HG02938 (cell line): ENCODE results near the gene BOD1L2.

Experiments used
- ATAC-seq: cut with Tn5 transposase; IDR thresholded peaks from one replicate; pipeline ENCODE4 v1.9.1; 2021; ENCODE audit warnings: mild to moderate bottlenecking, moderate library complexity; ENCODE audit not compliant: unreplicated experiment

Gene BOD1L2

DNA sequence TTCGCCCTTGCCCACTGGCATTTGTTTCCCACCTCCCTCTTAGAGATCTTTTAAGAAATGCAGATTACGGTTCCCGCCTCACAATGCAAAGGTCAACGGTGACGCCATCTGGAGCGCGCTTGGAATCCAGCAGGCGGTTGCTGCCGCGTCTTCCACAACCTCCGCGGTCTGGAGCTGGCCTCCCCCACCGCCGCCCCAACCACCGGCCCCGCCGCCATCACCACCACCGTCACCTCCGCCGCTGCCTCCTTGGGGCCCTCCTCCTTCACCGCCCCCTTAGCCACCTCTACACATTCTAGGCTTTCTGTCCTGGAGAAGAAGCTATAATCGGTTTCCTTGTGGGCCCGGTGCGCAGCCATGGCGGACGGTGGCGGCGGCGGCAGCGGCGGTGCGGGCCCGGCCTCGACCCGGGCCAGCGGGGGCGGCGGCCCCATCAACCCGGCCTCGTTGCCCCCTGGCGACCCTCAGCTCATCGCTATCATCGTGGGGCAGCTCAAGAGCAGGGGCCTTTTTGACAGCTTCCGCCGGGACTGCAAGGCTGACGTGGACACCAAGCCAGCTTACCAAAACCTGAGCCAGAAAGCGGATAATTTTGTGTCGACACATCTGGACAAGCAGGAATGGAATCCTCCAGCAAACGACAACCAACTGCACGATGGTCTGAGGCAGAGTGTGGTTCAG is at the start of gene BOD1L2:
TSS of gene BOD1L2 (plus strand) at position 132 of the 681 bp plus-strand sequence. CDS start at position 358, 226 bp downstream.
- no peak for ATAC-seq

DNA sequence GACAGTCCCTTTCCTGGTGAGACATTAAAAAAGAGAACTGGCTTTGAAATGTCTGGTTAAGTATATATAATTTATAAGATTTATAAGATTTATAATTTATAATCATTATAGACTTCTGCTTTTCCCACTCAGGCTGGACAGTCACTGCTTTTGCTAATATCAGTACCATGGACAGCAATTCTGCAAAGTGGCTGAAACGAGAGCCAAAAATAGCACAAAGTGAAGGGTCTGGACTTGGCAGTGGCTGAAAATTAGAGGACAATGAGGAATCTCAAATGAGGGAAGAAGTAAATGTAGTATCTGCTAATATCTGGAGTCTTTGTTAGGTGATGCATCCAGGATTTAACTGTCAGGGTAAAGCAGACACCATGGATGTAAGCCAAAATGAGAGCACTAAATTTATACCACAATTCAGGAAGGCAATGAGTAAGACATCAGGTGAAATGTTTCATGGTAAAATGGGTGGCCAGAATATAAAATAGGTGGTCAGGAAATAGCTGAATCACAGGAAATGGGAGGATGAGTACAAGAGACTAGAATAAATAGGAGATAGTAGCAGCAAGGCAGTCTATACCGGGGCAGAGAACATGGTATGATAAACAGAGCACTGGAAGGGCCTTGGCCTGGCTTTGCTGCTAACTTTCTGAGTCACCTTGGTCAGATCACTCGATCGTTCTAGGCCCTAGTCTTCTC is 39.6 kb upstream of the BOD1L2 start:
- ATAC-seq: no peak

DNA sequence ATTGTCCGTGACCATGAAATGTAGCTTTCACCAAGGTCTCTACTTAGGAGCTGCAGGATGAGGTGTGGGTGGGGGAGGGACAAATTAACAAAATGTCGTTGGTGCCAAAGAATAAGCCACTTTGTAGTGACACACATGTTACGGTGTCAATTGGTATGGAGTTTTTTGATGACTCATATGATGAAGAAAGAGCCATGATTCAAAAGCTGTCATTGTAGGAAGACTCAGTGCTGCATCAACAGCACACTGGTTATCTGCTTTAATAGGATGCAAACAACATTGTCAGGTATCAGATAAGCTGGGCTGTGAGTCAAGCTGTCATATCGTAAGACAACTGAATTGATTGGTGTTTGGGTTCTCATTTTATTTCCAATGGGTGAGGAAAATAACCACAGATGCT is 36.6 kb upstream of the BOD1L2 start:
- no peak for ATAC-seq

GRCh38 chr18:57113799-57114420 is 33.0 kb upstream of the BOD1L2 start:
- ATAC-seq: no peak

DNA sequence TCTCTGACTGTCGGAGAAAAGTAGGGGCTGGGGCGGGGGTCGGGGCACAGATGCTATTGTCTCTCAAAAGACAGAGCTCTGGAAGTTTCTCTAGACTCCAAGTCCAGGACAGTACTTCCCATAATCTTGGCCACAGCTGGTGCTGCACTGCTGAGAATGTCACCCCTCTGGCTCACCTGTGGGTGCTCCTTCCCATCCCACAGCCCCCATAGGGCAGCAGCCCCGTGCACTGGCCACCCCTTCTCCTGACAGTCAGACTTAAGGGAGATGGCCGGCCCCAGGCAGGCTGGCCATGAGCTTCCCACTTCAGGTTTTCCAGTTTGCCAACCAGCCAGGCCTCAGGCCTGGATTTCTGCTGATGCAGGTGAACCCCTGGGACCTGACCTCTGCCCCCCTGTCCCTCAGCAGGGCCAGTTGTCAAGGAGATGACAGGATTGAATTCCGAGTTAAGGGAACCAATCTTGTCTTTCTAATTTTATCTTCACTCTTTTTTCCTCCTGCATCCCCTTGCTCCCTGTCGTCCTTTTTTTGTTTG is 30.2 kb upstream of the BOD1L2 start:
- ATAC-seq: no peak

GRCh38 chr18:57121542-57122112 is 25.3 kb upstream of the BOD1L2 start:
- no peak for ATAC-seq

DNA sequence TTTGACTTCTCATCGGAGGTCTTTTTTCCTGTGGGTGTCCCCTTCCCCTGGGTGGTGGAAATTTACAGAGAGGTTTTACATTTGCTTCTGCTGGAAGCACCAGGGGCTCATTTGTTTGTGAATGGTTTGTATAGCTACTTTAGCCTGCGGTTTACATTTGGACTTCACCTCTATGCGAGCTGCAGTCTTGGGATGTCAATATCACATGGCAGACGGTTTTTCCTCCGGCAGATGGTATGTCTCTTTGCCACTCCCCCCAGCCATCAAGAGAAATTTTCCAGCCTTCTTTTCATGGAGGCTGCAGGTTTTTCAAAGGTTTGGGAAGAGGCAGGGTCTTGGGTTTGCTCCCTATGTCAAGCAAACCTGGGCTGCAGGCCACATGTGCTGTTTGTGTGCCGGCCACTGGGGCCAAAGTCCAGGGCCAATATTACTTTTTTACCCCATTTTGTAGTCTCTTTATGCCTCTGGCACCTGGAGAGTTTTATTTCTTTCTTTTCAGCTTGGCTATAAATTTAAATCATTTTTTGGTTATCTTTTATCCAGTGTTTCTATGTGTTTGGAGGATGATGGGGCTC is 23.9 kb upstream of the BOD1L2 start:
- no peak for ATAC-seq

DNA sequence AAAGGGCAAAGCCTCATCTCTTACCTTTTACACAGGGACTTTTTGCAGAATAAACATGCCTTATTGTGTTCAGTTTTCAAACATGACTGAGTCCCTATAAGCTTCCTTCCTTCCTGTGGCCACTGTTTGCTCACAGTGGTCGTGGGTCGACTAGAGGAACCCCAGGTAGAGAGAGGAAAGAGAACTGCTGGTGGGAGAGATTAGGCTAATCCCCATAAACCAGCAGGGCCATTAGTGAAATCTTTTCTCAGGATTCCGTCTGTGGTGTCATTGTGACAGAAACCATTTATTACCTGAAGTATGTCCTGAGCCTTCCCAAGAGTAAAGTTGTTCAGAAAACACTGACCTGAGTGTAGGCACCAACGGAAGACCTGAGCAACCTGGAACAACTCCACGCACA is 21.3 kb upstream of the BOD1L2 start:
- ATAC-seq: no peak

GRCh38 chr18:57128220-57128932 is 18.5 kb upstream of the BOD1L2 start:
- ATAC-seq: no peak

- ATAC-seq: no peak
These were observed 15.8 kb upstream of the BOD1L2 start for GRCh38 chr18:57131101-57131500.

GRCh38 chr18:57131782-57132181 is 15.1 kb upstream of the BOD1L2 start:
- no peak for ATAC-seq

DNA sequence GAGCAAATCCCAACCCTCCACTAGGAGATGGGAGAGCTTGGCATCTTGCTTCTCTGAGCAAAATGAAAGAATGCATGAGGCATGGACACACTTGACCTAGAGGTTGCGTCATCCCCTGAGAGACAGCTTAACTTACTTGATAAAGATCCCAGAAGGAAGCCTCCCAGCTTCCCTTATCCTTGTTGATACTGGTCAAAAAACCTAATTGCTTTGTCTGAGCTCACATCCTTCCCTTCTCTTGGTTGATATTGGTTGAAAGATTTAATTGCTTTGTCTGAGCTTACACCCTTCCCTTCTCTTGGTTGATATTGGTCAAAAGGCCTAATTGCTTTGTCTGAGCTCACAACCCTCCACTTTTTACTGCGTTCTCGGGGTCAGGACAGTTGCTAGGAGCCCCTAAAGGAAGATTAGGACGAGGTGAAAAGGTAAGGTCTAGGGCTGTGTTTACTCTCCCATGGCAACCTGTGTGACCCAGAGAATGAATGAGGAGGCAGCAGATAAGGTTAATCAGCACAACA is 12.2 kb upstream of the BOD1L2 start:
- no peak for ATAC-seq

DNA sequence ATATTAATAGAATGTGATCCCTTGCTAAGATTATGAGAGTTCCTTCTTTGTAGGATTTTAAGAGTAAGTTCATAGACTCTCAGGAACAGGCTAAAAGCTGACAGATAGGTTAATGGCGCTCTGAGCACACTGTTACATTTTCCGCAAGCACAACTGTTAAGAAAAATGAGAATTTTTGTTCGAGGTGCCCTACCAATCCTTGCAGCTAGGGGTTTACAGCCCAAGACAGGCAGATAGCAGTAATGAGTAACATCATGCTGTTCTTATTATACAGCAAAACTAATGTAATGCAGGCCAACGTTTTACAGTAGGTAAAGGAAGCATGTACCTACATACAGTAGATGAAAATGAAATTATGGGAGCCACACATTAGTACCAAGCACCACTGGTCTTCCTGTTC is 11.2 kb upstream of the BOD1L2 start:
- no peak for ATAC-seq

DNA sequence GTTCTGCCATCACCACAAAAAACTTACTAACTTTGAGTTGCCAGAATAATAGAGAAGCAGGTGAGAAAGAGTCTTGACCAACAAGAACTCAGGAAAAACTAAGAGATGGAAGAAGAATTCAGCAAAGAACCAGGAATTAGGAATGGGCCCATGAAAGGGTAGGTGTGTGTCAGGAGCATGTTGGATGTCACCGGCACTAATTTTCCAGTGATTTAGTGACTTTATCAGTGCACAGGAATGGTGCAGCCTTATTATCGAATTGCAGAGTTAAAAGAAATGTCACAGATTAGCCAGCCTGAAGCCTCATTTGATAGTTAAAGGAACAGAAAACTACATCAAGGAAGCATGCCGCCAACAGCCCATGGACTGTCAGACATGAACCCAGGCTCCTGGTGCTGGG is 9.0 kb upstream of the BOD1L2 start:
- no peak for ATAC-seq

GRCh38 chr18:57141208-57142129 is 5.4 kb upstream of the BOD1L2 start:
- ATAC-seq: no peak

DNA sequence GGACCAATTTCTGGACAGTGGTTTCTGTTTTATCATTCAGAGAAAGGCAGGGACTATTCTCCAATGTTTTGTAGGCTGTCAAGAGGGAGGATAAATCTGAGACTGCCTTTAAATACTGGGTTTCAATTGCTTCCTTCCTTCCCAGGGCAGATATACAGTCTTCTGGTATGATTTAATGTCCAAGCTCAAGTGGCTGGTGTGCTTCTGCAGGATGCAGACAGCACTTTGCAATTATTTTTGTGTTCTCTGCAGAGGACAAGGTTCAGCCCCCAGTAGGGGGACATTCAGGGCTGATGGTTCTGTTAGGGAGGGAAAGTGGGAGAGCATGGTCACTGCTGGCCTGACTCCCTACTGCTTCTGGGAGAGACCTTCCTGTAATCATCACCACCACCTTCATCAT is 4.6 kb upstream of the BOD1L2 start:
- no peak for ATAC-seq

- no peak for ATAC-seq
These were observed 3.6 kb upstream of the BOD1L2 start for GRCh38 chr18:57143265-57143664.

- no peak for ATAC-seq
These were observed 1.4 kb downstream of the BOD1L2 start for GRCh38 chr18:57148263-57148662.

- no peak for ATAC-seq
These were observed 2.2 kb downstream of the BOD1L2 start for GRCh38 chr18:57149051-57149450.
